SIG-M5 (cell line): ENCODE measurements around the gene FSTL4.

ENCODE experiments used
- DNase-seq: peaks from one replicate; lab custom pipeline; 2025; lab: John Stamatoyannopoulos, UW

The FSTL4 gene

GRCh38 chr5:133428072-133428660, 184.2 kb downstream of the FSTL4 start:
- no peak for DNase-seq

GRCh38 chr5:133427121-133427777, 185.1 kb downstream of the FSTL4 start:
- DNase-seq: no peak

- no peak for DNase-seq
Measured at GRCh38 chr5:133426264-133426663, 186.1 kb downstream of the FSTL4 start.

GRCh38 chr5:133425764-133426163, 186.6 kb downstream of the FSTL4 start:
- DNase-seq: no peak

- no peak for DNase-seq
Measured at GRCh38 chr5:133425222-133425621, 187.1 kb downstream of the FSTL4 start.

GRCh38 chr5:133423618-133424282, 188.6 kb downstream of the FSTL4 start:
- DNase-seq: no peak

- DNase-seq: no peak
Measured at GRCh38 chr5:133423011-133423617, 189.2 kb downstream of the FSTL4 start.

- no peak for DNase-seq
Measured at GRCh38 chr5:133421806-133422205, 190.5 kb downstream of the FSTL4 start.

GRCh38 chr5:133421394-133421793, 190.9 kb downstream of the FSTL4 start:
- no peak for DNase-seq

- no peak for DNase-seq
Measured at GRCh38 chr5:133420440-133421301, 191.7 kb downstream of the FSTL4 start.

- DNase-seq: no peak
Measured at GRCh38 chr5:133415906-133416305, 196.4 kb downstream of the FSTL4 start.

- DNase-seq: no peak
Measured at GRCh38 chr5:133415506-133415905, 196.8 kb downstream of the FSTL4 start.

GRCh38 chr5:133412661-133413060, 199.7 kb downstream of the FSTL4 start:
- DNase-seq: no peak

GRCh38 chr5:133410335-133410828, 202.0 kb downstream of the FSTL4 start:
- DNase-seq: no peak

GRCh38 chr5:133409210-133409674, 203.1 kb downstream of the FSTL4 start:
- DNase-seq: no peak

GRCh38 chr5:133408322-133408721, 204.0 kb downstream of the FSTL4 start:
- DNase-seq: no peak

- DNase-seq: no peak
Measured at GRCh38 chr5:133406977-133407632, 205.2 kb downstream of the FSTL4 start.

- DNase-seq: no peak
Measured at GRCh38 chr5:133406208-133406976, 205.9 kb downstream of the FSTL4 start.

- no peak for DNase-seq
Measured at GRCh38 chr5:133405275-133406034, 206.9 kb downstream of the FSTL4 start.

- no peak for DNase-seq
Measured at GRCh38 chr5:133404724-133405123, 207.6 kb downstream of the FSTL4 start.
